Glomerular endothelial cell (primary cell): ENCODE data around the gene TMEM81. TPM values are rescaled to one million over a fixed set of nuclear protein-coding genes. Genes with fewer than 3 reads are reported as not detected.

Source experiments
- DNase-seq: peaks from one replicate; pipeline ENCODE4 v3.0.0-alpha.2; 2011; ENCODE audit warnings: low read depth, low spot score; ENCODE audit errors: extremely low read depth
- total RNA-seq: library from RNA; depleted of rRNA; stranded (reverse); fragments of >200 nt; gene quantifications from 2 replicates; pipeline ENCODE4 v1.2.3, GENCODE V29; 2015

Gene TMEM81
- total RNA-seq: 0.39 and 2.3 TPM in 2 replicates

- DNase-seq: no peak
These were observed at the start of gene TMEM81 for GRCh38 chr1:205084360-205084759. Gene TMEM81, minus strand, starts transcription at chr1:205084460. Its CDS starts 140 bp downstream, at chr1:205084320.

GRCh38 chr1:205133287-205133686 is 49.0 kb upstream of the TMEM81 start:
- no peak for DNase-seq

GRCh38 chr1:205129447-205130029 is 45.3 kb upstream of the TMEM81 start:
- DNase-seq: no peak

- DNase-seq: no peak
These were observed 43.8 kb upstream of the TMEM81 start for GRCh38 chr1:205128050-205128449.

- DNase-seq: no peak
These were observed 43.4 kb upstream of the TMEM81 start for GRCh38 chr1:205127646-205128045.

- no peak for DNase-seq
These were observed 40.5 kb upstream of the TMEM81 start for GRCh38 chr1:205124726-205125125.

GRCh38 chr1:205122489-205122882 is 38.2 kb upstream of the TMEM81 start:
- DNase-seq: no peak

- peak; percentile 96 for DNase-seq
These were observed 37.6 kb upstream of the TMEM81 start, which contains the start of gene RBBP5 for GRCh38 chr1:205121660-205122488. Gene RBBP5, minus strand, starts transcription at chr1:205121978. Its CDS starts 105 bp downstream, at chr1:205121873.

GRCh38 chr1:205118752-205119151 is 34.5 kb upstream of the TMEM81 start:
- no peak for DNase-seq

- DNase-seq: no peak
These were observed 27.1 kb upstream of the TMEM81 start for GRCh38 chr1:205111354-205111753.

GRCh38 chr1:205109711-205110110 is 25.5 kb upstream of the TMEM81 start:
- no peak for DNase-seq

- DNase-seq: no peak
These were observed 25.0 kb upstream of the TMEM81 start for GRCh38 chr1:205109269-205109668.

- DNase-seq: no peak
These were observed 24.2 kb upstream of the TMEM81 start for GRCh38 chr1:205108464-205108863.

- DNase-seq: no peak
These were observed 23.1 kb upstream of the TMEM81 start for GRCh38 chr1:205107327-205107726.

GRCh38 chr1:205102404-205102803 is 18.1 kb upstream of the TMEM81 start:
- DNase-seq: no peak

GRCh38 chr1:205098242-205098641 is 14.0 kb upstream of the TMEM81 start:
- DNase-seq: no peak

GRCh38 chr1:205095422-205095821 is 11.2 kb upstream of the TMEM81 start:
- no peak for DNase-seq

GRCh38 chr1:205091043-205091740 is 6.9 kb upstream of the TMEM81 start:
- DNase-seq: no peak

- no peak for DNase-seq
These were observed 4.1 kb upstream of the TMEM81 start for GRCh38 chr1:205088341-205088740.

- DNase-seq: no peak
These were observed 1.8 kb downstream of the TMEM81 start for GRCh38 chr1:205082431-205082830.

- DNase-seq: no peak
These were observed 6.3 kb downstream of the TMEM81 start for GRCh38 chr1:205077934-205078311.
